Panc1 (cell line): ENCODE measurements around the gene RASA3. TPM values are rescaled to one million over a fixed set of nuclear protein-coding genes. Genes with fewer than 3 reads are reported as not detected.
A peak's percentile ranks its signal among the peaks of the same experiment; 100 is the strongest.
"Not testable (repeated sequence)": the region's sequence is repeated elsewhere in the genome, so short reads cannot be mapped to it uniquely, and the experiment has no call there.

Source experiments
- ATAC-seq: fragments of 200-7000 bp; cut with Tn5 transposase; 2 replicates; pipeline ENCODE4 v1.9.1; 2020; ENCODE audit warnings: mild to moderate bottlenecking, moderate library complexity
- BruUV-seq: library from RNA; stranded (reverse); fragments of 400-500 nt; replicated peaks from 2 replicates; lab custom pipeline; 2021; lab: Mats Ljungman, UMichigan
- CTCF ChIA-PET: fragments of 300-600 bp; sonication (Branson Sonifier 250); formaldehyde crosslinking; loops from one replicate; lab custom pipeline; 2022; ENCODE audit warnings: antibody characterized with exemption; lab: Charles Lee
- POLR2A ChIA-PET: fragments of 300-600 bp; sonication (Branson Sonifier 250); formaldehyde crosslinking; loops from one replicate; lab custom pipeline; 2022; ENCODE audit warnings: antibody characterized with exemption; lab: Charles Lee
- DNase-seq: peaks from one replicate; pipeline ENCODE4 v3.0.0-alpha.2; 2010; ENCODE audit warnings: low read depth, low spot score
- H3K27ac ChIP-seq: 2 replicates; pipeline ENCODE4 v1.5.1; 2011; ENCODE audit warnings: mild to moderate bottlenecking, low read length, inconsistent platforms
- H3K27me3 ChIP-seq: fragments of 200-500 bp; sonication (Bioruptor generic); 2 replicates; pipeline ENCODE4 v1.6.0; 2014; ENCODE audit warnings: low read length, inconsistent platforms; ENCODE audit not compliant: control insufficient read depth, insufficient read depth
- H3K36me3 ChIP-seq: fragments of 200-500 bp; sonication (Bioruptor generic); 2 replicates; pipeline ENCODE4 v1.5.1; 2014; ENCODE audit warnings: inconsistent platforms, mild to moderate bottlenecking, low read length, moderate library complexity; ENCODE audit not compliant: control insufficient read depth, insufficient read depth
- H3K4me1 ChIP-seq: 2 replicates; pipeline ENCODE4 v1.5.1; 2011; ENCODE audit warnings: inconsistent platforms, mild to moderate bottlenecking, low read length, moderate library complexity; ENCODE audit not compliant: control insufficient read depth, insufficient read depth
- H3K4me3 ChIP-seq, 2 experiments: 2 replicates each; pipeline ENCODE4 v1.5.1; 2011 to 2012; ENCODE audit warnings: low read depth in 2 of 2, low read length in 2 of 2, mild to moderate bottlenecking in 2 of 2, inconsistent platforms in 1 of 2, moderate library complexity in 1 of 2
- H3K9me3 ChIP-seq: fragments of 200-500 bp; sonication (Bioruptor generic); 2 replicates; pipeline ENCODE4 v1.5.1; 2014; ENCODE audit warnings: low read depth, mild to moderate bottlenecking, inconsistent platforms, low read length, moderate library complexity; ENCODE audit not compliant: control insufficient read depth, insufficient read depth
- TCF7L2 ChIP-seq: IDR thresholded peaks from 2 replicates; pipeline ENCODE4 v1.6.1; 2011; ENCODE audit warnings: mild to moderate bottlenecking, low read depth, low read length, inconsistent platforms
- in situ Hi-C: cut with HindIII; loops from 2 replicates; pipeline ENCODE4 v1.10.0; 2016; ENCODE audit warnings: low sequenced_read_pairs, low pct_unique_long_range_greater_than_20kb
- intact Hi-C: fragments of 100-400 bp; cut with micrococcal nuclease; formaldehyde crosslinking; loops from one replicate; pipeline ENCODE4 v1.10.0; 2022; ENCODE audit not compliant: unreplicated experiment
- total RNA-seq: library from RNA; stranded (reverse); gene quantifications from one replicate; pipeline ENCODE4 v1.2.1, GENCODE V29; 2021; ENCODE audit not compliant: unreplicated experiment
- TF ChIP-seq, protein P1 (sequence below): fragments of 450-650 bp; IDR thresholded peaks from 2 replicates; pipeline ENCODE4 v1.5.1; 2017; ENCODE audit warnings: mild to moderate bottlenecking
- TF ChIP-seq, protein P2 (sequence below), 2 experiments: IDR thresholded peaks; 2 replicates each; pipeline ENCODE4 v1.6.1; 2011 to 2012; ENCODE audit warnings: low read depth in 2 of 2, control low read depth in 1 of 2, low read length in 1 of 2, mild to moderate bottlenecking in 1 of 2, moderate library complexity in 1 of 2; ENCODE audit not compliant: insufficient read depth in 1 of 2

The RASA3 gene
- total RNA-seq, 1 experiment from 2014 or later, result 33.7 TPM

DNA sequence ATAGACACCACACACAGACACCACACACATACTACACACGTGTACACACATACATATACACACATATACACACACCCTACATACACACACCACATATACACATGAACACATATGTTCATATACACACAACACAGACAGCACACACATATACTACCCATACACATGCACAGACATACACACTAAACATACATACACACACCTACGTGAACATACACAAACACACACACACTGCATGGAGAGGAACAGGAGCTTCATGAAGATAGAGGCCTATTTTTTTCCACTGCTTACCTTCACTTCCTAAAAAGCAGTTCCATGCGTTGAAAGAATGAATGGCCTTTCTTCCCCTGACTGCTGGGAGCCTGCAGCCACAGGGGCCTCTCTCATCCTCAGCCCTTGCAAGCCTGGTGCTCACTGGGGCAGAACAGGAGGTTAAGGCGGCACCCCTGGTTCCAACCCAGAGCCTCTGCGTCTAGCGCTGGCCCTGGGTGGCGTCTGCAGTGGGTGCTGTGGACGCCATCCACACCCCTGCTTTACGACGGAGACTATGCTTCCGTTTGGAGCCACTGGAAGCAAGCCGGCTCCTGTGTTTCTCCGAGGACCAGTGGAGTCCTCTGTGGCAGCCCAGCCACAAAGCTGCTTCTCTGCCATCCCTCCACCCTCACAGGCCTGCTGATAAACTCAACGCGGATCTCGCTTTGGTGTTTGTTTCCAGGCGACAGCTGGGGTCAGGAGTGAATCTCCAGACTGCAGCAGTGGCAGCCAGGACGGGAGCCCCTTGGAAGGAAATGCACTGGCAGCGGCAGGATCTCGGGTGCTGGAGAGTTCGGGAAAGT, 1.9 kb upstream of the RASA3 start:
- Histone ChIP-seq H3K4me1 (peaks cover 21% of the 10 kb centered on the region), H3K27ac (peak overlapping the region; percentile 75; the same call in 1 of the 2 replicates), H3K36me3 (no peaks in the 10 kb centered on the region), H3K27me3 (no peaks in the 10 kb centered on the region), H3K4me3 (no peak overlapping the region), H3K9me3 (no peaks in the 10 kb centered on the region)
- in situ Hi-C loops (no loop called here), intact Hi-C loops (no loop called here)
- DNase-seq, result no peak
- peak; percentile 26; the same call in 1 of the 2 replicates for ATAC-seq
- POLR2A ChIA-PET, result no interaction called here
- TF ChIP-seq, protein P1, sequence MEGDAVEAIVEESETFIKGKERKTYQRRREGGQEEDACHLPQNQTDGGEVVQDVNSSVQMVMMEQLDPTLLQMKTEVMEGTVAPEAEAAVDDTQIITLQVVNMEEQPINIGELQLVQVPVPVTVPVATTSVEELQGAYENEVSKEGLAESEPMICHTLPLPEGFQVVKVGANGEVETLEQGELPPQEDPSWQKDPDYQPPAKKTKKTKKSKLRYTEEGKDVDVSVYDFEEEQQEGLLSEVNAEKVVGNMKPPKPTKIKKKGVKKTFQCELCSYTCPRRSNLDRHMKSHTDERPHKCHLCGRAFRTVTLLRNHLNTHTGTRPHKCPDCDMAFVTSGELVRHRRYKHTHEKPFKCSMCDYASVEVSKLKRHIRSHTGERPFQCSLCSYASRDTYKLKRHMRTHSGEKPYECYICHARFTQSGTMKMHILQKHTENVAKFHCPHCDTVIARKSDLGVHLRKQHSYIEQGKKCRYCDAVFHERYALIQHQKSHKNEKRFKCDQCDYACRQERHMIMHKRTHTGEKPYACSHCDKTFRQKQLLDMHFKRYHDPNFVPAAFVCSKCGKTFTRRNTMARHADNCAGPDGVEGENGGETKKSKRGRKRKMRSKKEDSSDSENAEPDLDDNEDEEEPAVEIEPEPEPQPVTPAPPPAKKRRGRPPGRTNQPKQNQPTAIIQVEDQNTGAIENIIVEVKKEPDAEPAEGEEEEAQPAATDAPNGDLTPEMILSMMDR, result no peak
- no peak for TF ChIP-seq TCF7L2
- TF ChIP-seq, protein P2, sequence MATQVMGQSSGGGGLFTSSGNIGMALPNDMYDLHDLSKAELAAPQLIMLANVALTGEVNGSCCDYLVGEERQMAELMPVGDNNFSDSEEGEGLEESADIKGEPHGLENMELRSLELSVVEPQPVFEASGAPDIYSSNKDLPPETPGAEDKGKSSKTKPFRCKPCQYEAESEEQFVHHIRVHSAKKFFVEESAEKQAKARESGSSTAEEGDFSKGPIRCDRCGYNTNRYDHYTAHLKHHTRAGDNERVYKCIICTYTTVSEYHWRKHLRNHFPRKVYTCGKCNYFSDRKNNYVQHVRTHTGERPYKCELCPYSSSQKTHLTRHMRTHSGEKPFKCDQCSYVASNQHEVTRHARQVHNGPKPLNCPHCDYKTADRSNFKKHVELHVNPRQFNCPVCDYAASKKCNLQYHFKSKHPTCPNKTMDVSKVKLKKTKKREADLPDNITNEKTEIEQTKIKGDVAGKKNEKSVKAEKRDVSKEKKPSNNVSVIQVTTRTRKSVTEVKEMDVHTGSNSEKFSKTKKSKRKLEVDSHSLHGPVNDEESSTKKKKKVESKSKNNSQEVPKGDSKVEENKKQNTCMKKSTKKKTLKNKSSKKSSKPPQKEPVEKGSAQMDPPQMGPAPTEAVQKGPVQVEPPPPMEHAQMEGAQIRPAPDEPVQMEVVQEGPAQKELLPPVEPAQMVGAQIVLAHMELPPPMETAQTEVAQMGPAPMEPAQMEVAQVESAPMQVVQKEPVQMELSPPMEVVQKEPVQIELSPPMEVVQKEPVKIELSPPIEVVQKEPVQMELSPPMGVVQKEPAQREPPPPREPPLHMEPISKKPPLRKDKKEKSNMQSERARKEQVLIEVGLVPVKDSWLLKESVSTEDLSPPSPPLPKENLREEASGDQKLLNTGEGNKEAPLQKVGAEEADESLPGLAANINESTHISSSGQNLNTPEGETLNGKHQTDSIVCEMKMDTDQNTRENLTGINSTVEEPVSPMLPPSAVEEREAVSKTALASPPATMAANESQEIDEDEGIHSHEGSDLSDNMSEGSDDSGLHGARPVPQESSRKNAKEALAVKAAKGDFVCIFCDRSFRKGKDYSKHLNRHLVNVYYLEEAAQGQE (IDR thresholded peaks at IDR 0.05; ENCODE audit: insufficient read depth in 1 of 2, low read depth in 2 of 2, low read length in 1 of 2), result no peak
- CTCF ChIA-PET, result interaction anchor here (0.6 kb wide), 1 partner anchor 195 kb away, joined by 7 read pairs; no protein-coding TSS in a partner anchor
- no TSS peak for BruUV-seq

DNA sequence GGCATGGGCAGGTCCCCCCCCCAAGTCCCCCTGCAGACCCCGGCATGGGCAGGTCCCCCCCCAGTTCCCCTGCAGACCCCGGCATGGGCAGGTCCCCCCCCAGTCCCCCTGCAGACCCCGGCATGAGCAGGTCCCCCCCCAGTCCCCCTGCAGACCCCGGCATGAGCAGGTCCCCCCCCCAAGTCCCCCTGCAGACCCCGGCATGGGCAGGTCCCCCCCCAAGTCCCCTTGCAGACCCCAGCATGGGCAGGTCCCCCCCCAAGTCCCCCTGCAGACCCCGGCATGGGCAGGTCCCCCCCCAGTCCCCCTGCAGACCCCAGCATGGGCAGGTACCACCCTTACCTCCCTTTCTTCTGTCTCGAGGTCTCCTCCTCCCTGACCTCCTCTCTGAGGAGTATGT, 1.1 kb upstream of the RASA3 start:
- H3K27ac ChIP-seq, H3K36me3 ChIP-seq, POLR2A ChIA-PET, intact Hi-C loops, ATAC-seq, BruUV-seq, in situ Hi-C loops, DNase-seq, H3K9me3 ChIP-seq, CTCF ChIA-PET, H3K27me3 ChIP-seq, H3K4me3 ChIP-seq: not testable (repeated sequence)
- peaks cover 23% of the 10 kb centered on the region for H3K4me1 ChIP-seq

DNA sequence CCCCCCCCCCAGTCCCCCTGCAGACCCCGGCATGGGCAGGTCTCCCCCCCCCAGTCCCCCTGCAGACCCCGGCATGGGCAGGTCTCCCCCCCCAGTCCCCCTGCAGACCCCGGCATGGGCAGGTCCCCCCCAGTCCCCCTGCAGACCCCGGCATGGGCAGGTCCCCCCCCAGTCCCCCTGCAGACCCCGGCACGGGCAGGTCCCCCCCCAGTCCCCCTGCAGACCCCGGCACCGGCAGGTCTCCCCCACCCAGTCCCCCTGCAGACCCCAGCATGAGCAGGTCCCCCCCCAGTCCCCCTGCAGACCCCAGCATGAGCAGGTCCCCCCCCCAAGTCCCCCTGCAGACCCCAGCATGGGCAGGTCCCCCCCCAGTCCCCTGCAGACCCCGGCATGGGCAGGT, 703 bp upstream of the RASA3 start:
- peaks cover 27% of the 10 kb centered on the region for H3K4me1 ChIP-seq
- DNase-seq, CTCF ChIA-PET, H3K27ac ChIP-seq, intact Hi-C loops, BruUV-seq, H3K36me3 ChIP-seq, ATAC-seq, H3K9me3 ChIP-seq, H3K27me3 ChIP-seq, POLR2A ChIA-PET, H3K4me3 ChIP-seq, in situ Hi-C loops: not testable (repeated sequence)
